ENCODE measurements around the gene UNKL. TPM values are rescaled to one million over a fixed set of nuclear protein-coding genes. Genes with fewer than 3 reads are reported as not detected.

UNKL gene
- total RNA-seq, 3 donors from 2014 or later (not counting 1 experiment from before 2014, with no cell fraction given) = 114 to 130 (median 127) TPM

DNA sequence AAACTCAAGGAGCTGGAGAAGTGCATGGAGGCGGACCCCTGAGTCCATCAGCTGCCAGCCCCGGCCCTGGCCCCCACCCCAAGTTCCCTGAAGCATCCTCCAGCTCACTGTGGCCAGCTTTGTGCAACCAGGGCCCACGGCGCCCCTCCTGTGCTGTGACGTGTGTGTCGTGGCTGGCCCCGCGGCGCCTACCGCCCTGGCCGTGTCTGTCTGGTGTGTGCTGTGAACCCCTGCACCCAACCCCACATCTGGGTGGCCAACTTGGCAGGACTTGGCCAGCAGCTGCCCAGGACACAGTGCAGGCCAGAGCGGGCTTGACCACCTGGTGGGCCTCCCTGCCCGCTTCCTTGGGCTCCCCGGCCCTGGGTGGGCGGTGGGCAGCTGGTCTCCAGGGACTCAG, 66.1 kb downstream of the UNKL start:
- H3K27me3 Mint-ChIP-seq (ENCODE audit: low read depth in 2 of 2) = no peaks in the 10 kb centered on the region
- Histone ChIP-seq H3K9me3 (ENCODE audit: control insufficient read depth, insufficient read depth, low read length) (no peaks in the 10 kb centered on the region), H3K36me3 (ENCODE audit: control insufficient read depth, insufficient read depth, low read length) (peaks cover 12% of the 10 kb centered on the region), H3K4me1 (ENCODE audit: control insufficient read depth, insufficient read depth, low read length) (peaks cover 28% of the 10 kb centered on the region), H3K27me3 (ENCODE audit: control insufficient read depth, insufficient read depth, low read length) (no peaks in the 10 kb centered on the region), H3K4me3 (ENCODE audit: low read length) (no peak overlapping the region), H3K27ac (ENCODE audit: low read length) (no peak overlapping the region)
- H3K4me1 Mint-ChIP-seq = peaks cover 15 to 29% of the 10 kb centered on the region in 2 donors
- DNase-seq = no peak
- no peak for TF ChIP-seq CTCF (IDR thresholded peaks at IDR 0.05)
- no peak overlapping the region for H3K27ac Mint-ChIP-seq
- no peaks in the 10 kb centered on the region for H3K36me3 Mint-ChIP-seq
- 93% methylated on average over 15 of the region's 15 CpGs for WGBS (ENCODE audit: insufficient coverage)
- no peak for ATAC-seq
- H3K4me3 Mint-ChIP-seq = no peak overlapping the region
- intact Hi-C loops (cut with micrococcal nuclease) = no loop called here
- H3K9me3 Mint-ChIP-seq = no peaks in the 10 kb centered on the region

GRCh38 chr16:1347962-1348361, 66.5 kb downstream of the UNKL start:
- intact Hi-C loops (cut with micrococcal nuclease) = no loop called here
- Histone ChIP-seq H3K9me3 (ENCODE audit: control insufficient read depth, insufficient read depth, low read length) (no peaks in the 10 kb centered on the region), H3K27me3 (ENCODE audit: control insufficient read depth, insufficient read depth, low read length) (no peaks in the 10 kb centered on the region), H3K27ac (ENCODE audit: low read length) (no peak overlapping the region), H3K4me3 (ENCODE audit: low read length) (no peak overlapping the region), H3K4me1 (ENCODE audit: control insufficient read depth, insufficient read depth, low read length) (peaks cover 31% of the 10 kb centered on the region), H3K36me3 (ENCODE audit: control insufficient read depth, insufficient read depth, low read length) (peaks cover 12% of the 10 kb centered on the region)
- no peaks in the 10 kb centered on the region for H3K9me3 Mint-ChIP-seq
- no peak overlapping the region for H3K27ac Mint-ChIP-seq
- DNase-seq = no peak
- no peak for TF ChIP-seq CTCF (IDR thresholded peaks at IDR 0.05)
- WGBS (ENCODE audit: insufficient coverage) = 91% methylated on average over 29 of the region's 29 CpGs
- no peak overlapping the region for H3K4me3 Mint-ChIP-seq
- no peaks in the 10 kb centered on the region for H3K36me3 Mint-ChIP-seq
- no peak for ATAC-seq
- peaks cover 15 to 30% of the 10 kb centered on the region in 2 donors for H3K4me1 Mint-ChIP-seq
- no peaks in the 10 kb centered on the region for H3K27me3 Mint-ChIP-seq (ENCODE audit: low read depth in 2 of 2)

GRCh38 chr16:1347286-1347855, 67.1 kb downstream of the UNKL start:
- no peaks in the 10 kb centered on the region for H3K36me3 Mint-ChIP-seq
- Histone ChIP-seq H3K4me3 (ENCODE audit: low read length) (no peak overlapping the region), H3K36me3 (ENCODE audit: control insufficient read depth, insufficient read depth, low read length) (peaks cover 12% of the 10 kb centered on the region), H3K27me3 (ENCODE audit: control insufficient read depth, insufficient read depth, low read length) (no peaks in the 10 kb centered on the region), H3K9me3 (ENCODE audit: control insufficient read depth, insufficient read depth, low read length) (no peaks in the 10 kb centered on the region), H3K27ac (ENCODE audit: low read length) (no peak overlapping the region), H3K4me1 (ENCODE audit: control insufficient read depth, insufficient read depth, low read length) (peaks cover 31% of the 10 kb centered on the region)
- no peaks in the 10 kb centered on the region for H3K27me3 Mint-ChIP-seq (ENCODE audit: low read depth in 2 of 2)
- TF ChIP-seq CTCF (IDR thresholded peaks at IDR 0.05) = no peak
- H3K4me3 Mint-ChIP-seq = no peak overlapping the region
- H3K27ac Mint-ChIP-seq = no peak overlapping the region
- DNase-seq = no peak
- WGBS (ENCODE audit: insufficient coverage) = 93% methylated on average over 31 of the region's 31 CpGs
- peaks cover 13 to 31% of the 10 kb centered on the region in 2 donors for H3K4me1 Mint-ChIP-seq
- intact Hi-C loops (cut with micrococcal nuclease) = no loop called here
- H3K9me3 Mint-ChIP-seq = no peaks in the 10 kb centered on the region
- ATAC-seq = no peak
